ENCODE data around the gene PTPRCAP. TPM values are rescaled to one million over a fixed set of nuclear protein-coding genes. Genes with fewer than 3 reads are reported as not detected.
"Not testable (repeated sequence)": the region's sequence is repeated elsewhere in the genome, so short reads cannot be mapped to it uniquely, and the experiment has no call there.

The PTPRCAP gene
- total and polyA plus RNA-seq, 2 experiments from 2014 or later, result 3.2 to 6.1 TPM

GRCh38 chr11:67466367-67466766 is 28.9 kb upstream of the PTPRCAP start:
- H3K27me3 ChIP-seq, result no peaks in the 10 kb centered on the region
- no peak overlapping the region for H3K4me3 ChIP-seq
- peak overlapping the region; percentile 7 for H3K27ac ChIP-seq
- no peak for TF ChIP-seq CTCF (IDR thresholded peaks at IDR 0.05; ENCODE audit: low read depth, low read length)
- H3K4me1 ChIP-seq (ENCODE audit: low read depth), result peaks cover 4% of the 10 kb centered on the region
- no peaks in the 10 kb centered on the region for H3K36me3 ChIP-seq
- no peaks in the 10 kb centered on the region for H3K9me3 ChIP-seq (ENCODE audit: low read depth)
- no peak for DNase-seq (ENCODE audit: low read depth in 1 of 2, low spot score in 1 of 2)

- peak overlapping the region; percentile 54 for H3K4me3 ChIP-seq
- DNase-seq (ENCODE audit: low read depth in 1 of 2, low spot score in 1 of 2), result peak in 1 of 2 donors; percentile 35
- not testable (repeated sequence) for H3K36me3 ChIP-seq; H3K27me3 ChIP-seq; H3K4me1 ChIP-seq (ENCODE audit: low read depth); H3K9me3 ChIP-seq (ENCODE audit: low read depth)
- H3K27ac ChIP-seq, result peak overlapping the region; percentile 83
These were observed 28.0 kb upstream of the PTPRCAP start for GRCh38 chr11:67465530-67465929.

GRCh38 chr11:67465189-67465510 is 27.7 kb upstream of the PTPRCAP start:
- no peak for DNase-seq (ENCODE audit: low read depth in 1 of 2, low spot score in 1 of 2)
- no peak for TF ChIP-seq CTCF (IDR thresholded peaks at IDR 0.05; ENCODE audit: low read depth, low read length)
- H3K27me3 ChIP-seq, result no peaks in the 10 kb centered on the region
- H3K9me3 ChIP-seq (ENCODE audit: low read depth), result no peaks in the 10 kb centered on the region
- no peaks in the 10 kb centered on the region for H3K36me3 ChIP-seq
- H3K4me1 ChIP-seq (ENCODE audit: low read depth), result peaks cover 4% of the 10 kb centered on the region
- peak overlapping the region; percentile 54 for H3K4me3 ChIP-seq
- peak overlapping the region; percentile 83 for H3K27ac ChIP-seq

DNA sequence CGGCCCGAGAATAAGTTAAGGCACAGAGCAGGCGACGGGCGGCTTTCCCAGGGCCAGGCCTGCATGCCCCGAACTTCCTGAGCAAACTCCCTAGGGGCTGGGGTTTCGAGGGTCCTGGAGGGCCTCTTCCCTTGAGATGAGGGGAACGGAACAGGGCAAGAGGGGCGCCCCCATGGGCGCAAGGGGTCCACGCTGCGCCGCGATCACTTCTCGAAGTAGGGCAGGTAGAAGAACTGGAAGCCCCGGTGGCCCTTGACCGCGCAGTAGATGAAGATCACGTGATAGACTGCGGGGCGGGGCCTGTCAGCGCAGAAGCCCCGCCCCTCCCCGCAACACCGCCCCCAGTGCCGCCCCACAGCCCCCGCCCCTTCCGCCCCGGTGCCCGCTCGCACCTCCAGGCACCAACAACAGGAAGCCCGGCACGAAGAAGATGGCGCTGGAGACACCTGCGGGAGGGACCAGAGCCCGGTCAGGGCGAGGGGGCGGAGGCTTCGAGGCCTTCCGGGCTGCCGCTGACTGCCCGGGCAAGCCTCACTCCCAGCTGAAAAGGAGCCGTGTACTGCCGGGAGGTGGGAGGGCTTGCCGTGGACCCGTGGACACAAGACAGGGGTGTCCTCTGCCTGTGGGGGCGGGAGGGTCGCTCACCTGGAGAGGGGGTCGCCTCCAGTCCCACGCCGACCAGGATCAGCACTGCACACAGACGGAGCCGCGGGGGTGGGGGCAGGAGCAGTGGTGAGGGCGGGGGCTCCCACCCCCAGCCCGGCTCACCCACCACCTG is 27.1 kb upstream of the PTPRCAP start:
- Histone ChIP-seq H3K27ac (peak overlapping the region; percentile 83), H3K9me3 (ENCODE audit: low read depth) (no peaks in the 10 kb centered on the region), H3K27me3 (no peaks in the 10 kb centered on the region), H3K36me3 (no peaks in the 10 kb centered on the region), H3K4me3 (peak overlapping the region; percentile 54), H3K4me1 (ENCODE audit: low read depth) (peaks cover 4% of the 10 kb centered on the region)
- DNase-seq (ENCODE audit: low read depth in 1 of 2, low spot score in 1 of 2), result peak; percentile 75 to 90
- TF ChIP-seq CTCF (IDR thresholded peaks at IDR 0.05; ENCODE audit: low read depth, low read length), result no peak

- no peak for DNase-seq (ENCODE audit: low read depth in 1 of 2, low spot score in 1 of 2)
- Histone ChIP-seq H3K36me3 (no peaks in the 10 kb centered on the region), H3K9me3 (ENCODE audit: low read depth) (no peaks in the 10 kb centered on the region), H3K27me3 (no peaks in the 10 kb centered on the region), H3K27ac (peak overlapping the region; percentile 44), H3K4me3 (no peak overlapping the region), H3K4me1 (ENCODE audit: low read depth) (peaks cover 4% of the 10 kb centered on the region)
- TF ChIP-seq CTCF (IDR thresholded peaks at IDR 0.05; ENCODE audit: low read depth, low read length), result no peak
These were observed 26.4 kb upstream of the PTPRCAP start for GRCh38 chr11:67463680-67464410.

- Histone ChIP-seq H3K27ac (no peak overlapping the region), H3K4me1 (ENCODE audit: low read depth) (peaks cover 3% of the 10 kb centered on the region), H3K27me3 (no peaks in the 10 kb centered on the region), H3K4me3 (no peak overlapping the region), H3K36me3 (no peaks in the 10 kb centered on the region), H3K9me3 (ENCODE audit: low read depth) (no peaks in the 10 kb centered on the region)
- TF ChIP-seq CTCF (IDR thresholded peaks at IDR 0.05; ENCODE audit: low read depth, low read length), result no peak
- no peak for DNase-seq (ENCODE audit: low read depth in 1 of 2, low spot score in 1 of 2)
These were observed 25.7 kb upstream of the PTPRCAP start for GRCh38 chr11:67463186-67463585.

Measured in cardiac muscle cell (in vitro differentiated cells and primary cell).